OCI-LY3 (cell line): ENCODE measurements around the gene SPATA31C2.
"Not testable (repeated sequence)": the region's sequence is repeated elsewhere in the genome, so short reads cannot be mapped to it uniquely, and the experiment has no call there.

Source experiments
- EZH2phosphoT487 ChIP-seq: fragments of 200-600 bp; shearing (Covaris generic); IDR thresholded peaks from 2 replicates; pipeline ENCODE4 v1.6.1; 2018; ENCODE audit warnings: antibody characterized with exemption, mixed run types, low read depth
- TF ChIP-seq, protein P1 (sequence below): fragments of 200-600, 300-600 bp; sonication (generic); IDR thresholded peaks from 2 replicates; pipeline ENCODE4 v1.5.1; 2014; ENCODE audit warnings: antibody characterized with exemption, low read length, low read depth

DNA sequence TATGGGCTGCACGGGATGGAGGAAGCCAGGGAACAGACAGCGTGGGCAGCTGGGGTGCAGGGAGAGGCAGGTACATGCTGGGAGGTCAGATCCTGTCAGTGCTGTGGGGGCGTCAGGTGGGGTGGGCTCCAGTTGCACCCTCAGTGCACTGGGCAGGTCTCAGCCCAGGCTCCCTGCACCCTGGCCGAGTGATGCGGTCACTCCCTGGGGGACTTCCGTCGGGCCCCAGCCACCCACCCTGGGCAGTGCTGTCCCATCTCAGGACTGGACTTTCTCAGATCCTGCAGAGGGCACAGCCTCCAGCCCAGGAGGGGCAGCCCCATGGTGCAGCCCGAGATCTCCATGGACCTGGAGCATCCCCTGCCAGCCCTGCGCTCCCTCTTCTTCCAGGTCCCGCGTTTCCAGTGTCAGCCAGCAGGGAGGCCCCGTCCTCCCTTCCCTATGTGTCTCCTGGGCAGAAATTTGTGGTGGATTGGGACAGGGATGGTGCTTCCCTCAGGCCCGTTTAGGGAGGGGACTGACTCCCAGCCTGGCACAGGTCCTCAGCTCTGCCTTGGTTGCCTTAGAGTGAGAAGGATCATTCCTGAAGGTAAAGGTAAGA, 10.5 kb downstream of the SPATA31C2 start:
- TF ChIP-seq, protein P1, sequence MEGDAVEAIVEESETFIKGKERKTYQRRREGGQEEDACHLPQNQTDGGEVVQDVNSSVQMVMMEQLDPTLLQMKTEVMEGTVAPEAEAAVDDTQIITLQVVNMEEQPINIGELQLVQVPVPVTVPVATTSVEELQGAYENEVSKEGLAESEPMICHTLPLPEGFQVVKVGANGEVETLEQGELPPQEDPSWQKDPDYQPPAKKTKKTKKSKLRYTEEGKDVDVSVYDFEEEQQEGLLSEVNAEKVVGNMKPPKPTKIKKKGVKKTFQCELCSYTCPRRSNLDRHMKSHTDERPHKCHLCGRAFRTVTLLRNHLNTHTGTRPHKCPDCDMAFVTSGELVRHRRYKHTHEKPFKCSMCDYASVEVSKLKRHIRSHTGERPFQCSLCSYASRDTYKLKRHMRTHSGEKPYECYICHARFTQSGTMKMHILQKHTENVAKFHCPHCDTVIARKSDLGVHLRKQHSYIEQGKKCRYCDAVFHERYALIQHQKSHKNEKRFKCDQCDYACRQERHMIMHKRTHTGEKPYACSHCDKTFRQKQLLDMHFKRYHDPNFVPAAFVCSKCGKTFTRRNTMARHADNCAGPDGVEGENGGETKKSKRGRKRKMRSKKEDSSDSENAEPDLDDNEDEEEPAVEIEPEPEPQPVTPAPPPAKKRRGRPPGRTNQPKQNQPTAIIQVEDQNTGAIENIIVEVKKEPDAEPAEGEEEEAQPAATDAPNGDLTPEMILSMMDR, result not testable (repeated sequence)
- not testable (repeated sequence) for TF ChIP-seq EZH2phosphoT487
